NB4 (cell line): Measurements from ENCODE around the gene ROBO1.

Source experiments
- MAX ChIP-seq: IDR thresholded peaks from 2 replicates; pipeline ENCODE4 v1.6.1; 2011; ENCODE audit warnings: low read depth, low read length
- POLR2A ChIP-seq: IDR thresholded peaks from 2 replicates; pipeline ENCODE4 v1.6.1; 2011; ENCODE audit warnings: mild to moderate bottlenecking; ENCODE audit not compliant: insufficient read length; ENCODE audit errors: extremely low read depth

GRCh38 chr3:78728406-78729145 is 1039.2 kb downstream of the ROBO1 start:
- TF ChIP-seq POLR2A = no peak
- TF ChIP-seq MAX = no peak
